ENCODE measurements around the gene TMEM256. TPM values are rescaled to one million over a fixed set of nuclear protein-coding genes. Genes with fewer than 3 reads are reported as not detected.

Gene TMEM256
- total RNA-seq, 4 donors from 2014 or later = 10.0 to 129 (median 85.6) TPM

DNA sequence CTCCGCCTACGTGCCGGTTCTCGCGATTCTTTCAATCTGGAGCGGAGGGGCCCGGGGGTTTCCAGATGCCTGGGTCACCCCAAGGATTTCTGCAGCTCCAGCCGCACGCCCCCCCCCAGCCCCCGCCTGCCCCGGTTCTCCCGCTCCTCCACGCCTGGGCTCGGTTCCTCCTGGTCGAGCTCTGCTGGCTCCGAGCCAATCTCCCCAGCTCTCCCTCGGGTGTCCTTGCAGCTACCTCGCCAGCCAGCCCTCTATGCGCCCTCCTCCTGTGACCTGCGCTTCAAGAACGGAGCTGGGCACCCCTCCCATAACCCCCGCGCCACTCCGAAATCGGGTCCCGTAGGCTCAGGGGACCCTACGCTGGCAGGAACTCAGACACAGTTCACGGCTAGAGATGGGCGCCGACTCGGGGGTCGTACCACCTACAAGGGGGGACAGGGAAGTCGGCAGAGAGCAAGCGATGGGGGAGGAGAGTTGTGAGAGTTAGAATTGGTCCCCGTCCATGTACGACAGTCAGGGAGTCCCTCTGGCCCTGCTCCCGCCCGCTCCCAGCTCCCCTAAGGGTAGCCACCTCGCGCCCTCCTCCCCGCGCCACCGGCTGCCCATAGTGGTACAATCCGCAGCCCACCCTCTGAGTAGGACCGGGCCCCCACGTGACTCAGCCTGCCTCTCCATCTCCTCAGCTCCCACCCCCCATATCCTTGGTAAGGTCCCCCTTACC, 36.4 kb upstream of the TMEM256 start:
- peaks cover 26 to 56% (median 45%) of the 10 kb centered on the region in 4 donors for H3K4me1 ChIP-seq
- DNase-seq = peak; percentile 67
- TF ChIP-seq POLR2AphosphoS5 (IDR thresholded peaks at IDR 0.05) = no peak
- no peak for TF ChIP-seq POLR2A (IDR thresholded peaks at IDR 0.05)
- no peak for TF ChIP-seq EP300 (IDR thresholded peaks at IDR 0.05; ENCODE audit: low read depth)
- TF ChIP-seq, protein P1, sequence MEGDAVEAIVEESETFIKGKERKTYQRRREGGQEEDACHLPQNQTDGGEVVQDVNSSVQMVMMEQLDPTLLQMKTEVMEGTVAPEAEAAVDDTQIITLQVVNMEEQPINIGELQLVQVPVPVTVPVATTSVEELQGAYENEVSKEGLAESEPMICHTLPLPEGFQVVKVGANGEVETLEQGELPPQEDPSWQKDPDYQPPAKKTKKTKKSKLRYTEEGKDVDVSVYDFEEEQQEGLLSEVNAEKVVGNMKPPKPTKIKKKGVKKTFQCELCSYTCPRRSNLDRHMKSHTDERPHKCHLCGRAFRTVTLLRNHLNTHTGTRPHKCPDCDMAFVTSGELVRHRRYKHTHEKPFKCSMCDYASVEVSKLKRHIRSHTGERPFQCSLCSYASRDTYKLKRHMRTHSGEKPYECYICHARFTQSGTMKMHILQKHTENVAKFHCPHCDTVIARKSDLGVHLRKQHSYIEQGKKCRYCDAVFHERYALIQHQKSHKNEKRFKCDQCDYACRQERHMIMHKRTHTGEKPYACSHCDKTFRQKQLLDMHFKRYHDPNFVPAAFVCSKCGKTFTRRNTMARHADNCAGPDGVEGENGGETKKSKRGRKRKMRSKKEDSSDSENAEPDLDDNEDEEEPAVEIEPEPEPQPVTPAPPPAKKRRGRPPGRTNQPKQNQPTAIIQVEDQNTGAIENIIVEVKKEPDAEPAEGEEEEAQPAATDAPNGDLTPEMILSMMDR (IDR thresholded peaks at IDR 0.05) = no peak
- intact Hi-C loops (cut with DNase I; ENCODE audit: low total_unique reads) (no loop called here), in situ Hi-C loops (cut with MboI; ENCODE audit: low pct_ligation_motif_present in 1 of 4, low pct_unique_long_range_greater_than_20kb in 1 of 4, low sequenced_read_pairs in 3 of 4) (no loop called here)
- no peak overlapping the region for H3K27ac ChIP-seq
- peak overlapping the region in 3 of 4 donors; percentile 11 to 44 (median 28) for H3K4me3 ChIP-seq
- H3K27me3 ChIP-seq = peaks cover 50% of the 10 kb centered on the region
- H3K9me3 ChIP-seq = no peaks in the 10 kb centered on the region
- H3K36me3 ChIP-seq = no peaks in the 10 kb centered on the region
- WGBS, 2 donors (ENCODE audit: low coverage in 1 of 2) = 0 to 3% methylated on average over 1 to 43 of the region's 46 CpGs

DNA sequence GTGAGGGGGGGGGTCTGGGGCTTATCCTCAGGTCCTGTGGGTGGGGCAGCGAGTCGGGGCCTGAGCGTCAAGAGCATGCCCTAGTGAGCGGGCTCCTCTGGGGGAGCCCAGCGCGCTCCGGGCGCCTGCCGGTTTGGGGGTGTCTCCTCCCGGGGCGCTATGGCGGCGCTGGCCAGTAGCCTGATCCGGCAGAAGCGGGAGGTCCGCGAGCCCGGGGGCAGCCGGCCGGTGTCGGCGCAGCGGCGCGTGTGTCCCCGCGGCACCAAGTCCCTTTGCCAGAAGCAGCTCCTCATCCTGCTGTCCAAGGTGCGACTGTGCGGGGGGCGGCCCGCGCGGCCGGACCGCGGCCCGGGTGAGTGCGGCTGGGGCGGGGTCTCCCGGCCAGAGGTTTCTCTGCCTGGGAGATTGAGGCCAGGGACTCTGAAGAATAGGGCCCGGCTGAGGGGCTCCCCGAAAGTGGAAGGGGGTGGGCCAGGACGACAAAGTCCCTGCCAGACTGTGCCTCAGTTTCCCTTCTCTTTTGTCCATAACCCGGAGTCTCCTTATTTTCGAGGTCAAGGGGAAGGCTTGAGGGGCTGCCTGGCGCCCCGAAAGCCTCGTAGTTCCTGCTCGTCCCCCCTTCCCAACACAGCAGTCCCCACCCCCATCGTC, 35.7 kb upstream of the TMEM256 start, which contains the start of gene FGF11:
FGF11 (plus strand) TSS at position 51 of the 651 bp plus-strand sequence; CDS start at position 160, 109 bp downstream.
- no peak for TF ChIP-seq POLR2AphosphoS5 (IDR thresholded peaks at IDR 0.05)
- no peak for TF ChIP-seq POLR2A (IDR thresholded peaks at IDR 0.05)
- TF ChIP-seq, protein P1 (IDR thresholded peaks at IDR 0.05) = no peak
- no peak for TF ChIP-seq EP300 (IDR thresholded peaks at IDR 0.05; ENCODE audit: low read depth)
- Histone ChIP-seq H3K4me3 (peak within 1 kb of the TSS in 3 of 4 donors; percentile 11 to 79 (median 28)), H3K9me3 (no peaks in the 10 kb centered on the region), H3K36me3 (no peaks in the 10 kb centered on the region), H3K4me1 (peaks cover 26 to 51% (median 44%) of the 10 kb centered on the region in 4 donors), H3K27me3 (peaks cover 44% of the 10 kb centered on the region), H3K27ac (no peak within 1 kb of the TSS)
- in situ Hi-C loops (cut with MboI; ENCODE audit: low pct_ligation_motif_present in 1 of 4, low pct_unique_long_range_greater_than_20kb in 1 of 4, low sequenced_read_pairs in 3 of 4) (loop anchor here in 2 of 4 donors (10.0 kb wide), 2 partner anchors 75 to 85 kb away; partner anchors contain the start of genes KCTD11 (in 1 of the 2) and TMEM95 (in 1 of the 2)), intact Hi-C loops (cut with DNase I; ENCODE audit: low total_unique reads) (loop anchor here (2.0 kb wide), 1 partner anchor 45 kb away; the partner anchor contains the start of gene POLR2A)
- WGBS, 2 donors (ENCODE audit: low coverage in 1 of 2) = 0 to 2% methylated on average over 7 to 17 of the region's 50 CpGs
- no peak for DNase-seq

DNA sequence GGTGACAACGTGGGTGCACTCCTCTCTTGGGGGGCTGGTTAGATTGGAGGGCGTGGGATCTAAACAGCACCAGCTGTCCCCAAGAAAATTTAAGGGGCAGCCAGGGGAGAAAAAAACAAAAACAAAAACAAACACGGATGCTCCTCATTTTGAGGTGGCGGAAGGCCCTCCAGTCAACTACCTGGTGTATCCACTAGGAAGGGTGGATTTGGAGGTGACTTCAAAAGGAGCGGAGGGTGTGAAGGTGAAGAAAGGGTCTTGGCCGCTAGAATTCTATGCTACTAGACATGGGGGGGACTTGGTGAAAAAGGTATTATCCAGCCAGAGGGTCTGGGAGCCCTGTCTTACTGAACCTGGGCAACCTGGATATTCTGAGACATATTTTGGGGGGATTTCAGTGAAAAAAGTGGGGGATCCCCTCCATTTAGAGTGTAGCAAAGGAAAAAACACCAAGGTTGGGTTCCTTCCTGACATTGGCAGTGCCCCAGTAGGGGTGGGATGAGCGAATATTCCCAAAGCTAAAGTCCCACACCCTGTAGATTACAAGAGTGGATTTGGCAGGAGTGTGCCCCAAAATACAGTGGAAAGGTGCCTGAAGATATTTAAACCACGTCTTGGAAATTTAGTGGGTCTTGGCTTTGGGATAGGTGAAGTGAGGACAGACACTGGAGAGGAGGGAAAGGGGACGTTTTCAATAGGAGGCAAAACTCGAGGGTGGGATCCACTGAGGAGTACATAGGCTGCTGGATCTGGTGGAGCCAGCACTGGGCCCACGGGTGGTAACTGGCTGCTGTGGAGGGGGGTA, 35.0 kb upstream of the TMEM256 start:
- Histone ChIP-seq H3K27me3 (peaks cover 44% of the 10 kb centered on the region), H3K36me3 (no peaks in the 10 kb centered on the region), H3K4me3 (peak overlapping the region in 1 of 4 donors; percentile 79), H3K9me3 (no peaks in the 10 kb centered on the region), H3K27ac (no peak overlapping the region), H3K4me1 (peaks cover 26 to 51% (median 43%) of the 10 kb centered on the region in 4 donors)
- TF ChIP-seq EP300 (IDR thresholded peaks at IDR 0.05; ENCODE audit: low read depth) = no peak
- TF ChIP-seq, protein P1 (IDR thresholded peaks at IDR 0.05) = no peak
- no peak for TF ChIP-seq POLR2A (IDR thresholded peaks at IDR 0.05)
- no peak for TF ChIP-seq POLR2AphosphoS5 (IDR thresholded peaks at IDR 0.05)
- DNase-seq = no peak
- intact Hi-C loops (cut with DNase I; ENCODE audit: low total_unique reads) (loop anchor here (2.0 kb wide), 1 partner anchor 46 kb away; the partner anchor contains the start of gene POLR2A), in situ Hi-C loops (cut with MboI; ENCODE audit: low pct_ligation_motif_present in 1 of 4, low pct_unique_long_range_greater_than_20kb in 1 of 4, low sequenced_read_pairs in 3 of 4) (loop anchor here in 2 of 4 donors (10.0 kb wide), 2 partner anchors 74 to 84 kb away; partner anchors contain the start of genes KCTD11 (in 1 of the 2) and TMEM95 (in 1 of the 2))
- WGBS, 2 donors (ENCODE audit: low coverage in 1 of 2) = 57 to 67% methylated on average over 6 to 11 of the region's 11 CpGs

Measured in transverse colon (tissue), 4 donors.